Neuron (in vitro differentiated cells): ENCODE data around the gene ZNF627.

Experiments
- H2AFZ ChIP-seq: one replicate; pipeline ENCODE4 v1.6.1; 2013; ENCODE audit warnings: low read depth, mild to moderate bottlenecking, inconsistent platforms, low read length, moderate library complexity
- H3K27me3 ChIP-seq: one replicate; pipeline ENCODE4 v1.6.1; 2013; ENCODE audit warnings: low read length; ENCODE audit not compliant: insufficient read depth
- H3K36me3 ChIP-seq: one replicate; pipeline ENCODE4 v1.6.1; 2013; ENCODE audit warnings: low read length; ENCODE audit not compliant: insufficient read depth
- H3K4me1 ChIP-seq: one replicate; pipeline ENCODE4 v1.6.1; 2013; ENCODE audit warnings: low read length; ENCODE audit not compliant: insufficient read depth
- H3K4me3 ChIP-seq: 2 replicates; pipeline ENCODE4 v1.5.1; 2013; ENCODE audit warnings: mild to moderate bottlenecking, low read length, moderate library complexity
- H3K9me3 ChIP-seq: one replicate; pipeline ENCODE4 v1.6.1; 2013; ENCODE audit warnings: low read length

Gene ZNF627

GRCh38 chr19:11652056-11652455, 54.8 kb downstream of the ZNF627 start:
- Histone ChIP-seq H3K36me3 (peaks cover 74% of the 10 kb centered on the region), H3K27me3 (no peaks in the 10 kb centered on the region), H2AFZ (no peak overlapping the region), H3K9me3 (peaks cover 62% of the 10 kb centered on the region), H3K4me3 (no peak overlapping the region), H3K4me1 (no peaks in the 10 kb centered on the region)

- Histone ChIP-seq H2AFZ (no peak overlapping the region), H3K4me3 (no peak overlapping the region), H3K36me3 (peaks cover 70% of the 10 kb centered on the region), H3K4me1 (no peaks in the 10 kb centered on the region), H3K27me3 (no peaks in the 10 kb centered on the region), H3K9me3 (peaks cover 60% of the 10 kb centered on the region)
These were observed 55.2 kb downstream of the ZNF627 start for GRCh38 chr19:11652492-11652891.

- H2AFZ ChIP-seq: no peak overlapping the region
- peaks cover 46% of the 10 kb centered on the region for H3K36me3 ChIP-seq
- no peak overlapping the region for H3K4me3 ChIP-seq
- peaks cover 37% of the 10 kb centered on the region for H3K9me3 ChIP-seq
- no peaks in the 10 kb centered on the region for H3K27me3 ChIP-seq
- H3K4me1 ChIP-seq: no peaks in the 10 kb centered on the region
These were observed 59.3 kb downstream of the ZNF627 start for GRCh38 chr19:11656535-11656934.

GRCh38 chr19:11657307-11657706, 60.0 kb downstream of the ZNF627 start:
- H3K9me3 ChIP-seq: peaks cover 33% of the 10 kb centered on the region
- no peak overlapping the region for H2AFZ ChIP-seq
- no peaks in the 10 kb centered on the region for H3K4me1 ChIP-seq
- no peaks in the 10 kb centered on the region for H3K27me3 ChIP-seq
- peaks cover 44% of the 10 kb centered on the region for H3K36me3 ChIP-seq
- no peak overlapping the region for H3K4me3 ChIP-seq

- Histone ChIP-seq H3K4me1 (no peaks in the 10 kb centered on the region), H3K9me3 (peaks cover 32% of the 10 kb centered on the region), H3K36me3 (peaks cover 41% of the 10 kb centered on the region), H3K4me3 (no peak overlapping the region), H2AFZ (no peak overlapping the region), H3K27me3 (no peaks in the 10 kb centered on the region)
These were observed 61.7 kb downstream of the ZNF627 start for GRCh38 chr19:11658970-11659369.

GRCh38 chr19:11659612-11660011, 62.3 kb downstream of the ZNF627 start:
- Histone ChIP-seq H3K9me3 (peaks cover 35% of the 10 kb centered on the region), H3K27me3 (no peaks in the 10 kb centered on the region), H3K4me3 (no peak overlapping the region), H3K4me1 (no peaks in the 10 kb centered on the region), H3K36me3 (peaks cover 41% of the 10 kb centered on the region), H2AFZ (no peak overlapping the region)

GRCh38 chr19:11662278-11662677, 65.0 kb downstream of the ZNF627 start:
- Histone ChIP-seq H3K36me3 (peaks cover 34% of the 10 kb centered on the region), H3K4me1 (no peaks in the 10 kb centered on the region), H3K27me3 (no peaks in the 10 kb centered on the region), H2AFZ (no peak overlapping the region), H3K4me3 (no peak overlapping the region), H3K9me3 (peaks cover 29% of the 10 kb centered on the region)

- H3K9me3 ChIP-seq: peaks cover 26% of the 10 kb centered on the region
- H3K36me3 ChIP-seq: peaks cover 34% of the 10 kb centered on the region
- H3K4me1 ChIP-seq: no peaks in the 10 kb centered on the region
- H2AFZ ChIP-seq: no peak overlapping the region
- H3K27me3 ChIP-seq: no peaks in the 10 kb centered on the region
- no peak overlapping the region for H3K4me3 ChIP-seq
These were observed 65.9 kb downstream of the ZNF627 start for GRCh38 chr19:11663181-11663591.
